SK-N-SH treated with all-trans-retinoic acid at 6 μM for 48 hours (cell line): ENCODE results near the gene B3GALT2.

Source experiments
- ISL1 ChIP-seq: fragments of 250-450 bp; sonication (Bioruptor Pico); IDR thresholded peaks from 2 replicates; pipeline ENCODE4 v2.1.2; 2022; ENCODE audit warnings: mild to moderate bottlenecking, moderate library complexity
- PATZ1 ChIP-seq: fragments of 250-450 bp; sonication (Bioruptor Pico); IDR thresholded peaks from 2 replicates; pipeline ENCODE4 v1.8.0; 2020; ENCODE audit warnings: mild to moderate bottlenecking, moderate library complexity, borderline replicate concordance
- ZFP3 ChIP-seq: fragments of 250-450 bp; sonication (Bioruptor Pico); IDR thresholded peaks from 2 replicates; pipeline ENCODE4 v1.5.0; 2020; ENCODE audit warnings: mild to moderate bottlenecking, moderate library complexity
- TF ChIP-seq, protein P1 (sequence below): fragments of 250-450 bp; sonication (Bioruptor Pico); IDR thresholded peaks from 2 replicates; pipeline ENCODE4 v1.5.0; 2020; ENCODE audit warnings: mild to moderate bottlenecking, moderate library complexity

DNA sequence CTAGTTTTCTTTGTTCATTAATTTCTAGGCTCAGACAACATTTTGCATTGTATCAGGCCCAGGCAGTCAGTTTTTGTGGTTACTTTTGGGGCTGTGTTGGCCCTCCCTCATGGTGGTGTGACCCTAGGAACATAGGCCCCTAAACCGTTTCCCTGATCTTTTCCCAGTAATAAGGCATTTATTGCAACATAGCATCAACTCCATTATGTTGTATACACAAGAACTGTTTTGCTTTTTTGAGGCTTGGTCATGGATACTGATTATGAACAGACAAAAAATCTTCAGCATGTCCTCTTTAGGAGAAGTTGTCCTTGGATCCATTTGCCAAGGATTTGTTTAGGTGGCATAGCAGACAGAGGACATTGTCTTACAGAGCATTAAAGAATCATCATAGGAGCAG, 10.3 kb downstream of the B3GALT2 start:
- TF ChIP-seq PATZ1 (CRISPR knock-in tag) (no peak), ISL1 (no peak), ZFP3 (CRISPR knock-in tag) (no peak)
- TF ChIP-seq, protein P1, sequence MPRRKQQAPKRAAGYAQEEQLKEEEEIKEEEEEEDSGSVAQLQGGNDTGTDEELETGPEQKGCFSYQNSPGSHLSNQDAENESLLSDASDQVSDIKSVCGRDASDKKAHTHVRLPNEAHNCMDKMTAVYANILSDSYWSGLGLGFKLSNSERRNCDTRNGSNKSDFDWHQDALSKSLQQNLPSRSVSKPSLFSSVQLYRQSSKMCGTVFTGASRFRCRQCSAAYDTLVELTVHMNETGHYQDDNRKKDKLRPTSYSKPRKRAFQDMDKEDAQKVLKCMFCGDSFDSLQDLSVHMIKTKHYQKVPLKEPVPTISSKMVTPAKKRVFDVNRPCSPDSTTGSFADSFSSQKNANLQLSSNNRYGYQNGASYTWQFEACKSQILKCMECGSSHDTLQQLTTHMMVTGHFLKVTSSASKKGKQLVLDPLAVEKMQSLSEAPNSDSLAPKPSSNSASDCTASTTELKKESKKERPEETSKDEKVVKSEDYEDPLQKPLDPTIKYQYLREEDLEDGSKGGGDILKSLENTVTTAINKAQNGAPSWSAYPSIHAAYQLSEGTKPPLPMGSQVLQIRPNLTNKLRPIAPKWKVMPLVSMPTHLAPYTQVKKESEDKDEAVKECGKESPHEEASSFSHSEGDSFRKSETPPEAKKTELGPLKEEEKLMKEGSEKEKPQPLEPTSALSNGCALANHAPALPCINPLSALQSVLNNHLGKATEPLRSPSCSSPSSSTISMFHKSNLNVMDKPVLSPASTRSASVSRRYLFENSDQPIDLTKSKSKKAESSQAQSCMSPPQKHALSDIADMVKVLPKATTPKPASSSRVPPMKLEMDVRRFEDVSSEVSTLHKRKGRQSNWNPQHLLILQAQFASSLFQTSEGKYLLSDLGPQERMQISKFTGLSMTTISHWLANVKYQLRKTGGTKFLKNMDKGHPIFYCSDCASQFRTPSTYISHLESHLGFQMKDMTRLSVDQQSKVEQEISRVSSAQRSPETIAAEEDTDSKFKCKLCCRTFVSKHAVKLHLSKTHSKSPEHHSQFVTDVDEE (CRISPR knock-in tag), result no peak
